Rectal smooth muscle tissue (tissue), 1 donor: ENCODE results near the gene SLC29A4.
"Not testable (repeated sequence)": the region's sequence is repeated elsewhere in the genome, so short reads cannot be mapped to it uniquely, and the experiment has no call there.

Experiments used
- H3K27ac ChIP-seq: one replicate; pipeline ENCODE4 v1.7.0; 2013; ENCODE audit warnings: low read depth, low read length, inconsistent platforms
- H3K27me3 ChIP-seq: one replicate; pipeline ENCODE4 v1.7.0; 2013; ENCODE audit warnings: low read length; ENCODE audit not compliant: control insufficient read depth, insufficient read depth
- H3K36me3 ChIP-seq: one replicate; pipeline ENCODE4 v1.7.0; 2013; ENCODE audit warnings: low read length; ENCODE audit not compliant: control insufficient read depth, insufficient read depth
- H3K4me1 ChIP-seq: one replicate; pipeline ENCODE4 v1.7.0; 2013; ENCODE audit warnings: low read length; ENCODE audit not compliant: control insufficient read depth, insufficient read depth
- H3K4me3 ChIP-seq: one replicate; pipeline ENCODE4 v1.7.0; 2013; ENCODE audit warnings: low read length
- H3K9ac ChIP-seq: one replicate; pipeline ENCODE4 v1.7.0; 2013; ENCODE audit warnings: low read length

The SLC29A4 gene

DNA sequence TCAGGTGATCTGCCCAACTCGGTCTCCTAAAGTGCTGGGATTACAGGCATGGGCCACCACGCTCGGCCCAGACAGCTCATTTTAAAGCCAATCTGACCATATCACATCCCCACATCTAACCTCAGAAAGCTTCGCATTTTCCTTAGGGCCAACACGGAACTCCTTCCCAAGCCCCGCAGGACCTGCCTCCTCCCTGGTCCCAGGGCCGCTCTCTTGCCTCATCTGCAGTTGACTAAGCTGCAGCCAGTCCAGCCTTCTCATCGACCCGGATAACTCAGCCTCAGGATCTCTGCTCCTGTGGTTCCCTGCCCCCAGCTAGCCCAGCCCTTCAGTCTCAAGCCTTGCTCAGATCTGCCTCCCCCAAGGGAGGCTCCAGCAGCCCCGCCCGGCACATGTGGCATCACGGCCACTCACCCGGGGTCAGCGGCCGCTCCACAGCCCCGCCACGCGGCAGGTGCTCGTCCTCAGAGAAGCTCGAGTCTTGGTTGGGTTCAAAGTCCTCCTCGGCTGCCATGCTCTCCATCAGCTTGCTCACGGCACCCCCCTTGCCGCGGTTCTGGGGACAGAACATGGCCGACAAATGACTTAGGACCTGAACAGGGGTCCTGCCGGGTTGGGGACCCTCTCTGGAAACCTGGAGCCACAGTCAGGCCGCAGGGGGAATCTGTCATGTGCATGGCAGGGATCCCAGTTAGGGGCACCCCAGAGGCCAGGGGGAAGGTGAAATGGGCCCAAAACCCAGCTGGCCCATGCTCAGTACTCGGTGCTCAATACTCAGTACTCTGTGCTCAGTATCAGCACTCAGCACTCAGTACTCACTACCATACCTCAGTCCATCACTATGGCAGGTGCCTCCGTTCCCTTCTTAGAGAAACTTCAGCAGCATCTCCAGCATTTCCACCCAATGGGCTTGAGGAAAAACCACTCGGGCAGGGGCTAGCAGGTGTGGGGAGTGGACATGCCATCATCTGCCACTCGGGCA is 41.3 kb downstream of the SLC29A4 start:
- peaks cover 31% of the 10 kb centered on the region for H3K36me3 ChIP-seq
- H3K4me1 ChIP-seq, H3K9ac ChIP-seq, H3K4me3 ChIP-seq, H3K27me3 ChIP-seq, H3K27ac ChIP-seq: not testable (repeated sequence)

DNA sequence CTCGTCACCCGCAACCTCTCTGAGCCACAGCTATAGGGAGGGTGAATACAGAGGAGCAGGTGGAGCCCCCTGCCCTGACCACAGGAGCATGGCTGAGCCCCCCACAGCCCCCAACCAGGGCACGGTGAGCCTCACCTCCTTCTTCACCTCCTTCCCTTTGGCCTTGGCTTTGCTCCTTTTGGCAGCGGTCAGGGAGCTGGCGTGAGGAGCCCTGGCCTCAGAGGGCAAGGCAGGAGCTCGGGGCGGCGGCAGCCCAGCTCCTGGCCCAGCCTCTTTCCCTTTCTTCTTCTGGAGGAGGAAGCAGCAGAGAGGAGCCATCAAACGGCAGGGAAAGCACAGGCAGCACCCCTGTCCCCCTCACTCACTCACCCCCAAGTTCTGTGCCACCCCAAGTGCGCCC is 42.2 kb downstream of the SLC29A4 start:
- Histone ChIP-seq H3K4me1 (no peaks in the 10 kb centered on the region), H3K9ac (no peak overlapping the region), H3K4me3 (no peak overlapping the region), H3K27ac (no peak overlapping the region), H3K27me3 (no peaks in the 10 kb centered on the region), H3K36me3 (peaks cover 29% of the 10 kb centered on the region)

DNA sequence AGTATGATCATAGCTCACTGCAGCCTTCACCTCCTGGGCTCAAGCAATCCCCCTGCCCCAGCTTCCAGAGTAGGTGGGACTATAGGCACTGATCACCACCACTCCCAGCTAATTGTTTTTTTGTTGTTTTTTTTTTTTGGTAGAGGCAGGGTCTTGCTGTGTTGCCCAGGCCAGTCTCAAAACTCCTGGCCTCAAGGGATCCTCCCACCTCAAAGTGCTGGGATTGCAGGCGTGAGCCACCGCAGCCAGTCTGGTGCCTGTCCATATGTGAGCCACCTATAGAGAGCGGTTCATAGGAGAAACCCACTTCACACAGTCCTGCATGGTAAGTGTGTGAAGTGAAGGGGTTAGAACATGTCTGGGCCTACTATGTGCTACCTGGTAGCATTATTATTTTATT is 47.5 kb downstream of the SLC29A4 start:
- Histone ChIP-seq H3K9ac (no peak overlapping the region), H3K27me3 (no peaks in the 10 kb centered on the region), H3K27ac (no peak overlapping the region), H3K4me3 (no peak overlapping the region), H3K4me1 (no peaks in the 10 kb centered on the region), H3K36me3 (peaks cover 28% of the 10 kb centered on the region)

DNA sequence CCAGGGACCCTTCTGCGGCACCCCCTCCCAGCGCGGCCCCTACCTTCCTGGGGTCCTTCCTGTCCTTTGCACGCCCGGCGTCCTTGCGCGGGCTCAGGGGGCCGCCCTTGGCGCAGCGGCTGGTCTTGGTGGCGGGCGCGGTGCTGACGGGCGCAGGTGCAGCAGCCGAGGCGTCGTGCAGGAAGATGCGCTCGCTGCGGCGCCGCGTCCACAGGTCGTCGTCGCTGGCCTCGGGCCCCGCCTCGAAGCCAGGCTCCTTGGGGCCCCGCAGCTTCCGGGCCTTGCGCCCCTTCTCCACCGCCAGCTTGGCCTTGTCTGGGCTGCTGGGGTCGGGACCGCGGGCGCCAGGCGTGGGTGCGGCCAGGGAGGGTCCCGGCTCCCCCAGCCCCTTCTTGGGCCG is 49.8 kb downstream of the SLC29A4 start:
- Histone ChIP-seq H3K36me3 (peaks cover 31% of the 10 kb centered on the region), H3K9ac (no peak overlapping the region), H3K4me3 (no peak overlapping the region), H3K27me3 (no peaks in the 10 kb centered on the region), H3K4me1 (no peaks in the 10 kb centered on the region), H3K27ac (no peak overlapping the region)

DNA sequence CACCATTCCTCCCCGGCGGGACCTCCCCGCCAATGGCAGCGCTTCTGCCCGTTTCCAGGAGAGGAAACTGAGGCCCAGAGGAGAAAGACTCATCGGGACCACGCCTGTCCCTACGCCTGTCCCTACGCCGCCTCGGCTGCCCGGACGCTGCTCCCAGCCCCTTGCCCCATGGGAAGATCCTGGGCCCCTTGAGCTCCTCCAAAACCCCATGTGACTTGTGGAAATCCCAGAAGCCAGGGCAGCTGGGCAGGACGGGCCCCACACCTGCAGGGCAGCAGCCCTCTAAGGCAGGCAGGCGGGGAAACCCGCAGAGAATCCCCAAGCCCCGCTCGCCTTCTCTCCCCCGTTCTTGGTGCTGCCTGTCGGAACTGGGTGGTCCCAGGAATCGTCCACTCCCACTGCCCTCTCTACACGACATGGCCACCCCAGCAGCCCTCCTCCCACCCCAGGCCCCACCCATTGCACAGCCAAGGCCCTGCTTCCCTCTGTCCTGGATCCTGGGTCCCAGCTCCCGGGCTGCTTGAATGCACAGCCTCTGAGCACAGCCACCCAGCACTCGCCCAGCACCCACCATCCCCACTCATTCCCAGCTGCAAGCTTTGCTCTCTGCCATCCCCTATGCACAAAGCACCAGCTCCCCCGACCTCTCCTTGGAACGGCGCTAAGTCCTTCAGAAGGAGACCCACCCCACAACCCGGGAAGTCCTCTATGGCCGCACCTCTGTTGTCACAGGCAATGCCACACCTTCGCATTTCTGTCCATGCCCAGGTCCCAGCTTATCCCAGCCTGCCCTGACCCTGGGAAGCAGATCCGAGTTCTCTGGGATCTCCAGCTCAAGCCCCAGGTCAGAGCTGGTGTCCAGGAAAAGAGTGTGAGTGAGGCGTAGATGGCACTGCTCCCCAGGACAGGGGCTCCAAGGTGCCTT is 50.6 kb downstream of the SLC29A4 start:
- H3K36me3 ChIP-seq: peaks cover 34% of the 10 kb centered on the region
- no peak overlapping the region for H3K9ac ChIP-seq

DNA sequence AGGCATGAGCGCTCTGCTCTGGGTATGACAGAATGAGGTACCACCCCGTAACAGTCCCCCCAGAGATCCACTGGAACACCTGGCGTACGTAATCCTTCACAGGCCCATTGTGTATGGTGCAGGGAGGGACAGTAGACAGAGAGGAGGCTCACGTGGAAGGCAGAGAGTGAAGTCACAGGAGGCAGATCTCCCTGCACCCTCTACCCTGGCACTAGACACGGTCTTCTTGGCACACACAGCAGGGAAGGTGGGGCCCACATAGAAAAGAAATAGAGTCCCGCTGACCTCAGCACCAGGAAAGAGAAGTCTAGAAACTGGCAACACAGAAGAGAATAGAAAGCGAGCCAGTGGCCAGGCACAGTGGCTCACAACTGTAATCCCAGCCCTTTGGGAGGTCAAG is 51.9 kb downstream of the SLC29A4 start:
- Histone ChIP-seq H3K4me1 (no peaks in the 10 kb centered on the region), H3K36me3 (peaks cover 33% of the 10 kb centered on the region)

More for the DNA sequence above, 50.6 kb downstream of the SLC29A4 start:
- no peaks in the 10 kb centered on the region for H3K4me1 ChIP-seq
- H3K27me3 ChIP-seq: no peaks in the 10 kb centered on the region
- no peak overlapping the region for H3K4me3 ChIP-seq
- H3K27ac ChIP-seq: no peak overlapping the region

DNA sequence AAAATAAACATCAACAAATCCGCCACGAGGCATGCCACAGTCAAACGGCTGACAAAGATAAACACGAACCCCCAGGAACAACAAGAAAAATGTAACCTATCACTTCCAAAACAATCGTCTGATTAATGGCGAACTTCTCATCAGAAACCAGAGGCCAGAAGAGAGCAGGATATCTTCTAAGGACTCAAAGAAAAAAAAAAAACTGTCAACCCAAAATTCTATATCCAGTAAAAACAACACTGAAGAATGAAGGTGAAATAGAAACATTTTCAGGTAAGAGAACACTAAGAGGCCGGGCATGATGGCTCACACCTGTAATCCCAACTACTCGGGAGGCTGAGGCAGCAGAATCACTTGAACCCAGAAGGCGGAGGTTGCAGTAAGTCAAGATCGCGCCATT is 54.3 kb downstream of the SLC29A4 start:
- no peaks in the 10 kb centered on the region for H3K4me1 ChIP-seq
- no peak overlapping the region for H3K27ac ChIP-seq
- peaks cover 25% of the 10 kb centered on the region for H3K36me3 ChIP-seq
- no peak overlapping the region for H3K4me3 ChIP-seq
- H3K9ac ChIP-seq: no peak overlapping the region
- H3K27me3 ChIP-seq: no peaks in the 10 kb centered on the region

More for the DNA sequence above, 51.9 kb downstream of the SLC29A4 start:
- Histone ChIP-seq H3K27ac (no peak overlapping the region), H3K4me3 (no peak overlapping the region), H3K27me3 (no peaks in the 10 kb centered on the region), H3K9ac (no peak overlapping the region)

DNA sequence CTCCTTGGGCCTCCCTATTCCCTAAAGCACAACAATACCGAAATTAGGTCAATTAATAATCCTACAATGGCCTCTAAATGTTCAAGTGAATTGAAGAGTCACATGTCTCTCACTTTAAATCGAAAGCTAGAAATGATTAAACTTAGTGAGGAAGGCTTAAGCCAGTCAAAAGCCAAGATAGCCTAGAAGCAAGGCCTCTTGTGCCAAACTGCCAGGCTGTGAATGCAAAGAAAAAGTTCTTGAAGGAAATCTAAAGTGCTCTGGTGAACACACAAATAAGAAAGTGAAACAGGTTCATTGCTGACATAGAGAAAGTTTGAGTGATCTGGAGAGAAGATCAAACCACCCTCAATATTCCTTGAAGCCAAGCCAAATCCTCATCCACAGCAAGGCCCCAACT is 57.2 kb downstream of the SLC29A4 start:
- H3K36me3 ChIP-seq: peaks cover 37% of the 10 kb centered on the region
- no peak overlapping the region for H3K27ac ChIP-seq
- H3K4me1 ChIP-seq: no peaks in the 10 kb centered on the region
- H3K27me3 ChIP-seq: no peaks in the 10 kb centered on the region
- no peak overlapping the region for H3K9ac ChIP-seq
- no peak overlapping the region for H3K4me3 ChIP-seq

DNA sequence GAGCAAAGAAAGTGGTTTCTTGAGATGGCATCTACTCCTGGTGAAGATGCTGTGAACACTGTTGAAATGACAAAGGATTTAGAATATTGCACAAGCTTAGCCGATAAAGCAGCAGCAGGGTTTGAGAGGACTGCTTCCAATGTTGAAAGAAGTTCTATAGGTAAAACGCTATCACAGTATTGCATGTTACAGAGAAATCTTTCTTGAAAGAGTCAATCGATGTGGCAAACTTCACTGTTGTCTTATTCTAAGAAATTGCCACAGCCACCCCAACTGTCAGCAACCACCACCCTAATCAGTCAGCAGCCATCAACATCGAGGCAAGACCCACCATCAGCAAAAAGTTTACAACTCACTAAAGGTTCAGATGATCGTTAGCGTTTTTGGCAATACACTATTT is 59.9 kb downstream of the SLC29A4 start:
- Histone ChIP-seq H3K9ac (no peak overlapping the region), H3K4me3 (no peak overlapping the region), H3K4me1 (no peaks in the 10 kb centered on the region), H3K27me3 (no peaks in the 10 kb centered on the region), H3K36me3 (peaks cover 38% of the 10 kb centered on the region), H3K27ac (no peak overlapping the region)

DNA sequence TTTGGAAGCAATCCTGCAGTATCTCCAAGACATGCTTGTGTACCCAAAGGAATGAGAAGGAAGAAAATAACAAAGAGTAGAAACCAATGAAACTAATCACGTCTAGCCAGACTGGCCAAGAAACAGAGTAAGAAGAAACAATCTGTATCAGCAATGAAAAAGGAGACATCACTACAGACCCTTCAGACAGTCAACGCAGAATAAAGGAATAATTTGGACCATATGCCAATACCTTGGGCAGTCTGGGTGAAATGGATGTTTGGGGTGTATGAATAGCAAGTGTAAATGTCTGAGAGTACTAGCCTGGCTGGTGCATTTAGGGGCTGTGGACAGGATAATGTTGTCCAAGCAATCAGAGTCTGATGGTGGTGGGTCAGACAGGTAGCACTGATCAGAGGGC is 61.1 kb downstream of the SLC29A4 start:
- Histone ChIP-seq H3K4me1 (no peaks in the 10 kb centered on the region), H3K4me3 (no peak overlapping the region), H3K27ac (no peak overlapping the region), H3K9ac (no peak overlapping the region), H3K36me3 (peaks cover 40% of the 10 kb centered on the region), H3K27me3 (no peaks in the 10 kb centered on the region)

DNA sequence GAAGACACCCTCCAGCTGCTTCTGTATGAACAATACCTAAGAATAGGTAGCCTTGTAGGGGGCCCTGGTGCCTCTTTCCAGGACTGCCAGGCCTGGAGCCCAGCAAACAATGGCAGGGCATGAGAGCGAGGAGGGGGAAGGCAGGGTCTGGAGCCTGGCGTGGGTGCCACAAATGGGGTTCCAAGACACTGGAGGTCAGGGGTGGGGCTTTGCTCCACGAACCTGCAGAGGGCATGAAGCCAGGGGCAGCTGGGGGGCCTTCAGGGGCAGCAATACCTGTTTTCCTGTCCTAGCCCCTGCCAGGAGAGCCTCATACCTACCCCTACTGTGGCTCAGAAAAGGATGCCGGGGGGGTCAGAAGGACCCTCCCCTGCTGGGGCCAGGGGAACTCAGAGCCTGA is 61.6 kb downstream of the SLC29A4 start:
- Histone ChIP-seq H3K4me3 (no peak overlapping the region), H3K9ac (no peak overlapping the region), H3K27me3 (no peaks in the 10 kb centered on the region), H3K27ac (no peak overlapping the region), H3K4me1 (peaks cover 2% of the 10 kb centered on the region), H3K36me3 (peaks cover 39% of the 10 kb centered on the region)

DNA sequence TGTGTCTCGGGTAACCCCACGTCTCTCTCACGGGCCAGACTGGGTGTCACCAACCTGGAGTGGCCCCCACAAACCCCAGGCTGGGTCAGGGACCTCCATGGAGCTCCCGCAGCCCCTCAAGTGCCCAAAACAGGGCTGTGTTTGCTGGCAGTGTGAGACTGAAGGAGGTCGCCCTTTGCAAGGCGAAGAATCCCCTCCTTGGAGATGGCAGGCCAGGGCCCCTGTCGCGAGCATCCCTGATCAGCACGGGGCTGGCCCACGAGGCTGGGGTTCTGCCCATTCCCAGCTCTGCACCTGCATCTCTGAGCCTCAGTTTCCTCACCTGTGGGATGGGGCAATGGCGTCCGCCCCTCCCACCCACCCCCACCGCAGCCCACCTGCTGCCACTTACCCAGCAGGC is 62.4 kb downstream of the SLC29A4 start:
- no peak overlapping the region for H3K9ac ChIP-seq
- peaks cover 2% of the 10 kb centered on the region for H3K4me1 ChIP-seq
- H3K36me3 ChIP-seq: peaks cover 38% of the 10 kb centered on the region
- H3K27ac ChIP-seq: no peak overlapping the region
- H3K27me3 ChIP-seq: no peaks in the 10 kb centered on the region
- H3K4me3 ChIP-seq: no peak overlapping the region
